Activated CD4-positive, alpha-beta T cell treated with anti-CD3 and anti-CD28 coated beads, Interleukin-2, amount 50 U/mL, for 48 hours (primary cell): ENCODE measurements around the gene AKAP8L.
"Not testable (repeated sequence)": the region's sequence is repeated elsewhere in the genome, so short reads cannot be mapped to it uniquely, and the experiment has no call there.

Experiments
- DNase-seq, 2 experiments: peaks; one replicate each; pipeline ENCODE4 v3.0.0-alpha.2; 2020

AKAP8L gene

DNA sequence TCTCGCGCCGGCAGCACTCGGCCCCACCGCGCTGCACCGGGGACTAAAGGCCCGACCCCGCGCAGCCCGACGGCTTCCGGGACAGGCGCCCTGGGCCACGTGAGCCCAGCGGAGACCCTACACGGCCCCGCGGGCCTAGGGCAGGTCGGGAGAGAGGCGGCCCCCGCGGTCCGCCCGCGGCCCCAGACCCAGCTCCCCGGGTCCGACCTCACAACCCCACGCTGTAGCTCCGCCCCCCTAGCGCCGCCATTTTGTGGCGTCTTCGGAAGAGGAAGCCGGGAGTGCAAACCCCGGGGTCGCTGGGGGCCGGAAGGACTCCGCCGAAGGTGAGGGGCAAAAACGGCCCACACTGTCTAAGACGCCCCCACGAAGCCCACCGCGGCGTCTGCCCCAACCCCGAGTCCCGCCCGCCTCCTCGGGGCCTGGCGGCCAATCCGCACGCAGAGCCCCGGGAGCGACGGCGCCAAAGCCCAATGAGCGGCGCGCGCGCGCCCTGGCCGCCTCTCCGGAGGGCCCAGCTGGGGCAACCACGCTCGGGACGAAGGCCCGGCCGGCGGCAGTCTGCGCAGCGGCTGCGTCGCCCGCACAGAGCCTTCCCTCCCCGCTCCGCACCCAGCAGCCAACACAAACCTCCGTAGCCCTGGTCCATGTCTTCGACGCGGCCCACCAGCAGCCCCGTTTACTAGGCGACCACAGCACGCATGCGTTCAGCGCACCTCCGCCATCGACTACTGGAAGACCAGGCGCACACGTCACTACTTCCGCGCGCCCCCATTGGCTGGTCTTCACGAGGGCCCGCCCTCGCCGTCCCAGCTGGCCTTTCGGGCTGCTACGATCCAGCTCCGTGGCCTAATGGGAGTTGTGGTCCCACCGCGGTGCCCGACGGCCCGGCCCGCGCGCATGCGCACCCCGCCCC, 39.4 kb downstream of the AKAP8L start, which contains the start of gene AKAP8:
Gene AKAP8 (minus strand): TSS at position 705 of the 916 bp plus-strand sequence. CDS start 56 bp downstream, at position 649.
- DNase-seq: peak; percentile 96 to 97

DNA sequence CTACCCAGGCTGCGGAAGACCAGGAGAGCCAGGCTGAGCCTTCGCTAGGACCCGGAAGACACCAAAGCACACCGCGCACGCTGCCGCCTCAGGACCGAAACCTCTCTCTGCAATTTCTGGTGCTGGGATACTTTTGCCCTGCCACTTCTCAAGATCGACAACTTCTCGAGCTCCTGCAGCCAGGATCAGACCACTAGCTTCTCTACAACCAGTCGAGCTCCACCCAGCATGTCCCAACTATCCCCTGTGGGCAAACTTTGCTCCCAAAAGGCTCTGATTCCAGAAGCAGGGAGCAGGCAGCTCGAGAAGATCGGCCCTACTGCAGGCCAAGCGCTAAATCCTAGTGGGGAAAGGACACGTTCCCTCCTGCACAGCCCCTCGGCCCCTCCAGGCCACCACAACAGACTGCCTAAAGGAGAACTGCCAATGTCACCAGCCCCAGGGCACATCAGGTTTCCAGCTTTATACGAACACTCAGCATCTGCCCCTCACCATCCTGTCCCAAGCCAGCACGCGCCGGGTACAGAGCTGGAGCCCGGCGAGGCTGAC, 40.2 kb downstream of the AKAP8L start:
- peak; percentile 56 to 66 for DNase-seq

DNA sequence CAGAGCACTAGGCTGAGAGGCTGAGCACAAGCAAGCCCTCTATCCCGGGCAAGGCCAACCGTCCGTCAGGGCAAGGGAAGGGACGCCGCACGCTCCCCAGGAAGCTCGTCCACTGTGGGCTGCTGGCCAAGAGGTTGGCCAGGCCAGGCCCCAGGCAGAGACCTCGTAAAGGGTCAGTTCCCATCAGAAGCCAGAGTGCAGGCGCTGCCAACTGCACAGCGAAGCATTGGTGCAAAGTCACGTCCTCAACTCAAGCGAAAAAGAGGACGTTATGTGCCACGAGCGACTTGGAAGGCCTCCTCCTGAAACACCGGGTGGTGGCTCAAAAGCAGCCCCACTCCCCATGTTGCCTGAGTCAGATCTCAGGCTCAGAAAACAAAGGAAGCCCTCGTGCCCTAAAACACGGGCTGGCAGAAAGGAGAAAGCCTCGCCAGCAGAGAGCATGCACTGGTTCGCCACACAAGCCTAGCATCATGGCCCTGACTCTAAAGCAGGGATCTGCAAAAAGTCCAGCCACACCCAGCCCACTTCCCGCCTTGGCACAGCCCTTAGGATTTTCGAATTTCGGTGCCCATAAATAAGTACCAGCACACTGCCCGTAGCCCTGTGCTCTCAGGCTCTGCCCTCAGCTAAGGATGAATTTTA, 43.9 kb downstream of the AKAP8L start:
- DNase-seq: no peak

DNA sequence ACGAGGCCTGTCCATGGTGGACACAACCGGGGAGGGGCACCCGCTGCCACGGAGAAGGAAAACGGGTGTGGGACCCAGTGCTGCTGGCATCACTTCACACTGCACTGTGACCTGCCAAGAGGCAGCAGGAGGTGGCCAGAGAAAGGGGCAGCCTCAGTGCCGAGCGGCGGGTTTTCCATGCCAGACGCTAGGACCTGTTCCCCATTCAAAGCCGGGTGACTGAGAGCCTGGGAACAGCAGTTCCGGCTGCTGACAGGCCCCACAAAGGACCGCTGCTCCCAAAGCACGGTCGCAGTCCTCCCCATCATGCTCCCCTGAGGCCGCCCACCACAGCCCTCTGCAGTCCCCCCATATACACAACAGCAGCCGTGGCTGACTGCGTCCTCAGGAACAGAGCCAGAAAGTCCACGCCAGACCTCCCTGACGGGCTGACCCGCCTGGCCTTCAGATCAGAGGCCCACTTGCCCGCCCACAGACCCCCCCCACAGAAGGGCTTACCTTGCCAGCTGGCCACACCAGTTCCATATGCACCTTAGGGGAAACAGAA, 44.6 kb downstream of the AKAP8L start:
- DNase-seq: no peak

DNA sequence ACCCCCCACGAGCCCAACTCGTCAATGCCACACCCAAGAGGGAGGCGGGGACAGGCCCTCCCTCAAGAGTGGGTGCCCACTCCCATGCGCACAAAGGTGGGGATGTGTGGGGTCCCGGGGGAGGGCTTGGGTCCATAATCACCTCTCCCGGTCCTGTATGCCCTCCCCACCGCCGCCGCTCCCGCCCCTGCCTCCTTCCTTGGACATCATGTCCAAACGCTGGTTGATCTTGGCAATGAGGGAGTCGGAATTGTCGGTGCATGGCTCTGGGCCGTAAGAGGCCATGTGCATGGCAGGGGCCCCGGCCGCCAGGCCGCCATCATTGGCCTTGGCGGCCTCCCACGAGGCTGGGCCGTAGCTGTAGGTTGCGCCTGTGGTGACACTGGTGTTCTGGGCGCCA, 45.1 kb downstream of the AKAP8L start:
- no peak for DNase-seq

DNA sequence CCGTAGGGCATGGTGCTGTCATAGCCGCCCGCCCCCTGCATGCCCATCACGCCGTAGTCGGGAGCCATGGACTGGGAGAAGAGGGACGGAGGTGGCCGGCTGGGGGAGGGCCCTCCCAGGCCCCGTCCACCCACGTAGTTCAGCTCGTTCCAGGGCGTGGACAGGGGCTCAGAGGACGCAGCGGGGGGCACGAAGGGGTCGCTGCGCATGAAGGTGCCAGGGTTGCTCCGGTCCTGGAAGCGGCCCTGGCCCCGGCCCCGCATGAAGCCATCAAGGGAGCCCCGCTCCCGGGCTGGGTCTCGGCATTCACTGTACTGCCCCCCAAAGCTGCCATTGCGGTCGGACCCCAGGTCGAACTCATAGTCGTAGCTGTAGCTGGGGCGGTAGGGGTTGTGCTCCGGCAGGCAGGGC, 45.9 kb downstream of the AKAP8L start:
- DNase-seq: no peak

DNA sequence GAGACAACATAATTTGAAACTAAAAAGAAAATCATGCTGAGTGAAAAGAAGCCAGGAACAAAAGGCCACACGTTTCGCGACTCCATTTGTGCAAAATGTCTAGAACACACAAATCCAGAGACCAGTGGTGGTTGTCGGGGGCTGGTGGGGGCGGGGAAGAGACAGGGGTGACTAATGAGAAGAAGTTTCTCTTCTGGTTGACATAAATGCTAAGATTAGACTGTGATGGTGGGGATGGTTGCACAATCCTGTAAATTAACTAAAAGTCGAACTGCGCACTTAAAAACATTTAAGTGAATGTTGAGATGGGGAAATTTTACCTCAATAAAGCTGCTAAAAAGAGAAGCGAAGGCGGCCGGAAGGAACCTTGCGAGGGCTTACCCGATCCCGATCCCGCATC, 46.3 kb downstream of the AKAP8L start:
- DNase-seq: peak; percentile 29 to 32

DNA sequence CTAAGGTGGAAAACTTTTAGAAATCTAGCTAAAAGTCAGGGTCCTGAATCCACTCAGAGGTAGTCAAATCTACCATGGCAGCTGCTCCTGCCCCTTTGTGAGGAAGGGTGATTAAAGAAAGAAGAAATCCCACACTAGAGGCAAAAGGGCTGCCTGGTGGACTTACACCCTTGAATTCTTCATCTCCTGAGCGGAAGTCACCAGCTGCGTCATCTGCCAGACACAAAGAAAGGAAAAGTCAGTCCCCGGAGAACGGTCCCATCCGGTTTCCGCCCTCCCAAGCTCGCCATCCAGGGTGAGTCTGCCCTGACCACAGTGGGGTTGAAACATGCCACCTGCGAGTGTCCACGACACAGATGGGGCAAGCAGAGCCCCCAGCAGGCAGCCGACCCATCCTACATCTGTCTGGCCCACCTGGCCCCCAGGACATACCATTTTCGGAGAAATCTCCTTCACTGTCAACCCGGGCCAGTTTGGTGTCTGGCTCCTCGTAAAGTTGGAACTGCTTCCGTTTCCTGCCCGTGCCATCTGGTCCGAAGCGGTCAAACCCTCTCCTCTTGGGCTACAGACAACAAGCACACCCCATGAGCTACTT, 46.9 kb downstream of the AKAP8L start:
- DNase-seq: no peak

DNA sequence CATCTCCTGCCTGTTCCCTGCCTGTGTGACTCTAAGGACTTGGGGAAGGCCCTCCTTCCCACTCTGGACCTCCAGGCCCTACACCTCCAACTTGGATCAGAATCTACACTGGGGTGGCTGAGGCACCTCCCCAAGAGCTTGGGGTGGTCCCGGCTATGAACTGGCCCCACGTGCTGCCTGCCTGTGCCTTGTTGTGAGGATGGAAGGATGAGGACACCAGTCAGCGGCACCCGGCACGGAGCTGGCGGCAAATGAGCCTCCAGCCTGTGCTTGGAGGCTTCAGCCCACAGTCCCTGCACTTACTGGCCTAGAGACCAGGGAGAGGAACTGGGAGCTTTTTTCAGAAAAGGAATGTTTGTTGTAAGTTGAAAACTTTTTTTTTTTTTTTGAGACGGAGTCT, 47.7 kb downstream of the AKAP8L start:
- no peak for DNase-seq

DNA sequence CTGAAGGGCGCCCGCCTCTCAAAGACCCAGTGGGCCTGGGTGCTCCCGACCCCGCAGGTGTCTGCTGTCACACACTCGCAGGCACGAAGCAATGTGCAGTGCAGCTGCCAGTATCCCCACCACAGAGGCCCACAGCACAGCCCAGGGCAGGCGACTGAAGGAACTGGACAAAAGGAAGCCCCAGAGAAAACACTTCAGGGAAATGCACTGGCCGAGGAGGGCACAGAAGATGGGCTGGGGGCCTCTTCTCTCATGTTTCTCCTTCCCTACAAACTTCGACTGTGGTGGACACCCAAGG, 49.2 kb downstream of the AKAP8L start:
- DNase-seq: no peak

DNA sequence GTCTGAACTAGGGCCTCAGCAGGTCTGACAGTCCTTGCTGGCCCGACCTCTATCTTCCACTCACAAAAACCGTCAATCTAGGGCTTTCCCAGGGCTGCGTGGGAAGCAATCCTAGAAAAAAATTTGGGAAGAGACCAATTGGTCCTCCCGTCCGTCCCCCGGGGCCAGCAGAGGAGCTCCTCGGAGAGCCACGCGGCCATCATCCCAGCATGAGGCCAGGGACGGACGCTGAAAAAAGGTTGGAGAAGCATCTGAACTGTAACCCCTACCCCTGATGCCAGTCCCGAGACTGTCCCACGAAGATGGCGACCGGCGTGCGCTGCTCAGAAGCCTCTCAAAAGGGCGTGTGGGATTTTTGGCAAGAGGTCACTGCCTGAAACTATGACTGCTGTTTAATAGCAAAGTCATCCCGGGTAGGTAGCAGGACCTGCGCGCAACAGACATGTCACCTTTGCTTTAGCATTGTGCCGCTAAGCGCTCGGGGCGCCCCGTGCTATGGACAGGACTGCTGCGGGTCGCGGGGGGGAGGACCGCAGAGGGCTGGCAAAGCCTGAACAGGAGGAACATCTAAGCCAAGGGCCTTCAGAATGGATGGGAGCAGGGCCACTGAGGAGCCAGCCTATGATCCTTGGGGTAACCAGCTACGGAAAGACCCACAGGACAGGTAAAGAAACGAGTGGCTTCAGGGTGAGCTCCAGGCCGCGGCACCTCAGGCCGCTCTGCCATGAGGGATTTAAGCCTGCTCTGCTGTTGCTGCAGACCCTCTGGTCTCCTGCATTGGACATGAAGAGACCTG, 49.8 kb downstream of the AKAP8L start:
- no peak for DNase-seq

DNA sequence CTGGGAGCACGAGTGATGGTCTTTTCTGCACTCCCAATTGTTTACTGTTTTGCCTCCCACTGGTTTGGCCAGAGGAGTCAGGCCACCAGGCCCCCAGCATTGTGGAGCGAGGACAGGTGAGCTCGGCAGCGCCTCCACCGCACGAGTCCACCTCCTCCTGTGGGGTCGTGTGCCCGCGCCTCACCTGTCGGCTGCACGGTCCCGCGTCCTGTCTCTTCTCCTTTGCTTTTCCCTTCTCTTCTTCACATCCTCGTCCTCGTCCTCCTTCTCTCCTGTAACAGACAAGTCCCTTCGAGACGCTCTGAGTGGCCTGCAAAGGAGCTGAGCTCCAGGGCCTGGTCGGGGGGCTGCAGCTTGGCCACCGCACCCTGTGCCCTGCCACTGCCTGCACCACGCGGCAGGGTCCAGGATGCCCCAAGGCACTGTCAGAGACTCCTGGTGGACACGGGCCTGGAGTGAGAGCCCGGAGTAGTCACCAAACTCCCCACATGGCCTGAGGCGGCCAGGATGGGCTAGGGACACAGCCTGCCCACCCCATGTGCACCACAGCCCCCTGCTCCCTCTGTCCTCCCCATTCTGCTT, 50.6 kb downstream of the AKAP8L start:
- DNase-seq: no peak

DNA sequence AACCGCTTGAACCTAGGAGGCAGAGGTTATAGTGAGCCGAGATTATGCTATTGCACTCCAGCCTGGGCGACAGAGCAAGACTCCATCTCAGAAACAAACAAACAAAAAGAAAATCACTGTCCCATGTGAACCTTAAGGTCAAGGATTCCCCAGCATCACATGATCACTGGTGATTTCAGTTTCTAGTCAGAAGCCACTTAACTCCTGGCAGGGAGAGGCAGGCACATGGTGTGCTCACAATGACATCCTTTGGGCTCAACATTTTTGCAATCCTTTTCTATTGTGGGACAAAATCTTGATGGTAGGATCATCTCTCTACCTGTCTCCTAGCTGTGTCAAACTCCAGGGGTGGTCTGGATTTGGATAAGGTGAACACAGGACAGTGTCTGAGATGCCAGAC, 51.3 kb downstream of the AKAP8L start:
- DNase-seq: no peak

DNA sequence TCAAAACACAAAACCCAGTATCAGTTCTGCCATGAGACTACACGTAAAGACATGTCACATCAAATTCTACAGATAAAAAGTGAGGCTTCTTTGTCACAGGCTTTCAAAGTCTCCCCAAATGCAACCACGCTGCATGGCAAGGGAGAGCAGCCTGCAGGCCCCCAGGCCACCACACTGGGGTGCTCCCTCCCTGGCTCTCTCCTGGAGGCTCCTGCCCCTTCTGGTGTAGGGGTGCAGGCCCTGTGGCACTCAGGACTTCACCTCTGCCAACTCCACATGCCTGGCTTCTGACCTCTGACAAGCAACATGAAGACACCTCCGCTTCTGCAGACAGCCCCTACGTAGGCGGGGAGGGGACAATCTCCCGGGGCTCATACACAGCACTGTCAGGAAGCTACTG, 53.5 kb downstream of the AKAP8L start:
- DNase-seq: no peak

DNA sequence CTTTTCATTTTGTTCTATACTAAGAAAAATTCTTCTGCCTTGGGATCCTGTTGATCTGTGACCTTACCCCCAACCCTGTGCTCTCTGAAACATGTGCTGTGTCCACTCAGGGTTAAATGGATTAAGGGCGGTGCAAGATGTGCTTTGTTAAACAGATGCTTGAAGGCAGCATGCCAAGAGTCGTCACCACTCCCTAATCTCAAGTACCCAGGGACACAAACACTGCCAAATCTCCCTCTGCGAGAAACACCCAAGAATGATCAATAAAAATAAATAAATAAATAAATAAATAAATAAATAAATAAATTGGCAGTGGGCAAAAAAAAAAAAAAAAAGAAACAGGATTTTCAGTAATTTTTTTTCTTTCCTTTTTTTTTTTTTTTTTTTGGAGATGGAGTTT, 55.0 kb downstream of the AKAP8L start:
- not testable (repeated sequence) for DNase-seq

DNA sequence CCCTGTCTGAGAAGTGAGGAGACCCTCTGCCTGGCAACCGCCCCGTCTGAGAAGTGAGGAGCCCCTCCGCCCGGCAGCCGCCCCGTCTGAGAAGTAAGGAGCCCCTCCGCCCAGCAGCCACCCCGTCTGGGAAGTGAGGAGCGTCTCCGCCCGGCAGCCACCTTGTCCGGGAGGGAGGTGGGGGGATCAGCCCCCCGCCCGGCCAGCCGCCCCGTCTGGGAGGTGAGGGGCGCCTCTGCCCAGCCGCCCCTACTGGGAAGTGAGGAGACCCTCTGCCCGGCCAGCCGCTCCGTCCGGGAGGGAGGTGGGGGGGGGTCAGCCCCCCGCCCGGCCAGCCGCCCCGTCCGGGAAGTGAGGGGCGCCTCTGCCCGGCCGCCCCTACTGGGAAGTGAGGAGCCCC, 55.7 kb downstream of the AKAP8L start:
- not testable (repeated sequence) for DNase-seq

DNA sequence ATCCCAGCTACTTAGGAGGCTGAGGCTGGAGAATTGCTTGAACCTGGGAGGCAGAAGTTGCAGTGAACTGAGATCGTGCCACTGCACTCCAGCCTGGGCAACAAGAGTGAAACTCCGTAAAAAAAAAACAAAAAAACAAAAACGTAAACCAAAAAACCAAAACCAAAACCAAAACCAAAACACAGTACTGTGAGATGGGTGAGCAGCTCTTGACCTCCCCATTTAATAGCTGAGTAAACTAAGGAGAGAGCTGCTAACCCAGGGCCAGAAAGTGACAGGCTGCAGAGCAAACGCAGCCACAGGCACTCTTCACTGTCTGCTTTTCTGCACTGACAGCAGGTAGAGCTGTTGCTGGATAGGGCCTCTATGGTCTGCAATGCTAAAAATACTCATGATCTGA, 58.8 kb downstream of the AKAP8L start:
- not testable (repeated sequence) for DNase-seq

DNA sequence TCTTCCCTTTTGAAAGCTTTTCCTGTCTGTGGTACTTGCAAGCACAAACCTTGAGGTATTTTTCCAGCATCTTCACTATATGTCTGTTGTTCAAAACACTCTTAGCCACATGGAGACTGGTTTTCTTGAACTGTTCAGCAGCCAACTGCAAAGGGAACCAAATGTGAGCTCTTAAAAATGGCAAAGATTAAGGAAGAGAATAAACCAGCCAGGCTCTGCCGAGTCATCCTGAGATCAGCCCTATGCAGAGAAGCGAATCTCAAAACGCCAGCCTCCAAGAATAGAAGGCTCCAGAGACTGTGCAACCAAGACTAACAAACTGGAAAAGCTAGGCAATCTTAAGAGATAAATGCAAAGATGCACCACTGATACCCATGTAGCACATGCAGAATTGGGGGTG, 59.9 kb downstream of the AKAP8L start:
- DNase-seq: no peak

DNA sequence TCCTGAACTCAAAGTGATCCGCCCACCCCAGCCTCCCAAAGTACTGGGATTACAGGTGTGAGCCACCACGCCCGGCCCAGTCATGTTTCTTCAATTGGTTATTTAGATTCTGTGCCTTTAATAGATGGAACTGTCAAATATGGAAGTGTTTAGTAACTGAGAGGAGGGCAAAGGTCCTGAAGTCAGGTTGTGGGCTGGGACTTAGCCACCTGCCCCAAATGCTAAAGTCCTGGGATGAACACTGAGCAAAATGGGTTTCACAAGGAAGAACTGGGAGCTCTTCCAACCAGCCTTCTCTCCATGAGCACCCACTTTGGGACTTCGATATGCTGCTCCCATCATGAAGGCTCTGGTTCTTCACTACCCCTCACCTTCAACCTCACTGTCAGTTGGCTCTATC, 60.9 kb downstream of the AKAP8L start:
- no peak for DNase-seq

DNA sequence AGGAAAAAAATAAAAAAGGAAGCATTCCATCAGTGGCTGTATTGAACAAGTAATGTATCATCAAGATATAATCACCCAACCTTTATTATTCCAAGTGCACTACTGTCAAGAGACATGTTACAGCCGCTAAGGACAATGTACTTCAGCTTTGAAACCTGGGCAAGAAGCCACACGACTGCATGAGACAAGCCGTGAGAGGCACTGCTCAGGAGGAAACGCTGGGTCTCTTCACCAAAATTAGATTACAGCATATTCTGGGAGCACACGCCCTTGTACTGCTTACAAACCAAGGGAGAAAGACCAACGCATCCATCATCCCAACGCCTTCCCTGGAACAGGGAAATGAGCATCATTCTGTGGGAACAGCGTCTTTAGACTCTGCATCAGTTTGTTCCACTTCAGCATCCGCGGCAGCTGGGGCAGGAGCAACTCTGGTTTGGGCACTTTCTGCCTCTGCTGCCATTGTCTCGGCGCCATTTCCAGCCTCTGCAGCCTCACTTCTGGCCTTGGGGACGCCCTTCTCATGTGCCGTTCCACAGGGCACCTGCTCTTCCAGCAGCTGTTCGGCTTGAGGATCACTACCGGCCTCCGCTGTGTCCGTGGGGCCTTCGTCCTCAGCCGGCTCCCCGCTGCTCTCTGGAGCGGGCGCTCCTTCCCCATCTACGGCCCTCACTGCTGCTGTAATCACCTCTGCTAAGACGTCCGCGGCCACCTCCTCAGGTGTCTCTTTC, 64.1 kb downstream of the AKAP8L start:
- DNase-seq: no peak

DNA sequence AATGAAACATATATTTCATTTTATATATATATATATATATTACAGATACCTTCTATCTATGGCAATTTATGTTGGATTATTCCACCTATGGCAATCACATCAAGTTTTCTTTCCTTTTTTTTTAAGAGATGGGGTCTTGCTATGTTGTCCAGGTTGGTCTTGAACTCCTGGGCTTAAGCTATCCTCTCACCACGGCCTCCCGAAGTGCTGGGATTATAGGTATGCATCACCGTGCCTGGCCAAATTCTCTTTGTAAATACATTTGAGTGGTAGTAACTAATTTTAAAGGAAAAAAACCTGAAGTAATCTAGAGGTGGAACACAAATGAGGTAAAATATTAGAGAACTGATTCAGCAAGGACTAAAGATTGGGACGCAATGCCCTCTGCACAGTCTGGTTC, 64.9 kb downstream of the AKAP8L start:
- DNase-seq: no peak
